HG02798 (cell line): ENCODE measurements around the gene OR3A3.
"Not testable (repeated sequence)": the region's sequence is repeated elsewhere in the genome, so short reads cannot be mapped to it uniquely, and the experiment has no call there.

Source experiments
- ATAC-seq: cut with Tn5 transposase; IDR thresholded peaks from one replicate; pipeline ENCODE4 v1.9.1; 2021; ENCODE audit warnings: mild to moderate bottlenecking; ENCODE audit not compliant: unreplicated experiment, poor library complexity

Gene OR3A3

DNA sequence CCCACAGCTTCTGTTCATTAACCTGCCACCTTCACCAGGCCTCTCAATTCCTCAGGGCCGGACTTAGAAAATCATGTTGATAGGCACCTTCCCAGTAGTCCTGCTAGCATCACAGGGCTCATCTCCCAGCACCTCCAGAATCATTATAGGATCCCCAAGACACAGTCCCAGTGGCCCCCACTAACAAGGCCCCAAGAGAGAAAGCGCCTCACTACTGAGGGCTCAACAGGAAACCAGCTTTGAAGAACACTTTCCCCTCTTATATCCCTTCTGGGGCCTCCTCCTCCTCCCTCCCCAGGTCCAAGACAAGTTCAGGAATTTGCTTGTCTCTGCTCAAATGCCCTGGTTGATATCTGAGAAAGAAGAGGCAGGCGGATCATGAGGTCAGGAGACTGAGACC is at the start of gene OR3A3:
TSS of gene OR3A3 (plus strand) at position 301 of the 400 bp plus-strand sequence.
- ATAC-seq, result no peak

DNA sequence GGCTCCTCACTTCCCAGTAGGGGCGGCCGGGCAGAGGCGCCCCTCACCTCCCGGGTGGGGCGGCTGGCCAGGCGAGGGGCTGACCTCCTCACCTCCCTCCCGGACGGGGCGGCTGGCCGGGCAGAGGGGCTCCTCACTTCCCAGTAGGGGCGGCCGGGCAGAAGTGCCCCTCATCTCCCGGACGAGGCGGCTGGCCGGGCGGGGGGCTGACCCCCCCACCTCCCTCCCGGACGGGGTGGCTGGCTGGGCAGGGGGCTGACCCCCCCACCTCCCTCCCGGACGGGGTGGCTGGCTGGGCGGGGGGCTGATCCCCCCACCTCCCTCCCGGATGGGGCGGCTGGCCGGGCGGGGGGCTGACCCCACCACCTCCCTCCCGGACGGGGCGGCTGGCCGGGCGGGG is 40.0 kb upstream of the OR3A3 start:
- ATAC-seq, result not testable (repeated sequence)

DNA sequence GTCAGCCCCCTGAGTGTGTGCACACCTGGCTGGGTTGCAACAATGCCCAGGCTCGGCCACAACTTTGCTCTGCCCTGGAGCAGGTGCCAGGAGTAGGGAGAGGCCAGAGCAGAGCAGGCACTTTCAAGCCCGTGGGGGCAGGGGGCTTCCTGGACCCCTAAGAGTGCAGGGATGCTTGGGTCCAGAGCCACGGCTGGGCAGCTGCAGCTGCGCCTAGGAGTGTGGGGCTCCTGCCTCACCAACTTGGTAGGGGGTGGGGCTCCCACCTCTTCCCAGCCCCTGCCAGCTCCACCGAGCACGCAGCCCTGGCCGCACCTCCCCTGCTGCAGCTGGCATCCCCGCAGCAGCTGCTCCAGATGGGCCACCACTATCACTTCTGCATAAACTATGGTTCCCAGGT is 32.8 kb upstream of the OR3A3 start:
- ATAC-seq, result no peak

- ATAC-seq, result no peak
Observed at GRCh38 chr17:3381957-3382356, 29.2 kb upstream of the OR3A3 start.

GRCh38 chr17:3385869-3386816 is 25.0 kb upstream of the OR3A3 start, which contains the start of gene OR3A2:
OR3A2 (minus strand) TSS chr17:3386308.
- ATAC-seq, result no peak

DNA sequence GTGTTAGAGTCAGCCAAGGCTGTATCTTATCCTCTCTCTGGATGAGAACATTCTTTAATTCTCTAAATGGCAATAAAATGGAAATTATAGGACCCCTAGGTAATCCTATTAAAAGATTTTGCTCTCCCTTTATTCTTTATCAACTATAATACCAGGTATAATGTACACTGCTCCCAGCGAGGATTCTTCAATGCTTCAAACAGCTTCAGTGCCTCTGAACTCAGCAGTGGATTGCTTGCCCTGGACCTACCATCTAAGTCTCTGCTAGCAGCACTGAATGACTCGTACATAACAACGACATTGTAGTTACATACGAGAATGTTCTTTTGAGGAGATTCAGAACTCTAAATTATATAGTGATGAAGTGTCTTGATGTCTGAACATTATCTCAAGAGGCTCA is 21.4 kb upstream of the OR3A3 start:
- ATAC-seq, result no peak

DNA sequence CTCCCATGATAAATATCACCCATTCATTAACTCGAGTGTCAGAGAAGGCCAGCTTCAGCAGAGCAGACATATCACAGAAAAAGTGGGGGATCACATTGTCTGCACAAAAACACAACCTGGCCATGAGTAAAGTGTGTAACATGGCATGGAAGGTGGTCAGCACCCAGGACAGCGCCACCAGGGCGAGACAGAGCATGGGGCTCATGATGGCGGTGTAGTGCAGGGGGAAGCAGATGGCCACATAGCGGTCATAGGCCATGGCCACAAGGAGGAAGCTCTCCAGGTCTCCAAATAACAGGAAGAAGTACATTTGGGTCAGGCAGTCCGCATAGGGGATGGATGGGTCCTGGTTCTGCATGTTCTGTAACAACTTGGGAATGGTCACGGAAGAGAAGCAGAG is 13.4 kb upstream of the OR3A3 start:
- not testable (repeated sequence) for ATAC-seq

- ATAC-seq, result no peak
Observed at GRCh38 chr17:3398310-3398709, 12.9 kb upstream of the OR3A3 start, which contains the start of gene OR1E1. OR1E1 (minus strand) TSS chr17:3398410; CDS start chr17:3398410, 0 bp downstream.

- ATAC-seq, result no peak
Observed at GRCh38 chr17:3400055-3400454, 11.1 kb upstream of the OR3A3 start.

DNA sequence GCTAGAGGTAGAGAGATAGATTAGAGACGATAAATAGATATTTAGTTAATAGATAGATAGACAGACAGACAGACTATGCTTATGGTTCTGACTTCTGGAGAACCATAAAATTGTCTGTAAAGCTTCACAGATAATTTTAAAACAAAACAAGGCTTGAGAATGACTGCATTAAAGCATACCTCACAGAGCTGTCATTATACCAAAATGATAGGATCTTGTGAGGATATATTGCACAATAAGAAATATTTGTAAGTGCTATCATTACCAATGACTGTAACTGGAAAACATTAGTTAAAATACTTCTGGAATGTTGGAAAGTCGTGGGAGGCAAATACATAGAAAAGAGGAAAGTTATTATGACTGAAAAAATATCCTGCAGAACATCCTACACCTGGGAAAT is 9.4 kb upstream of the OR3A3 start:
- no peak for ATAC-seq

DNA sequence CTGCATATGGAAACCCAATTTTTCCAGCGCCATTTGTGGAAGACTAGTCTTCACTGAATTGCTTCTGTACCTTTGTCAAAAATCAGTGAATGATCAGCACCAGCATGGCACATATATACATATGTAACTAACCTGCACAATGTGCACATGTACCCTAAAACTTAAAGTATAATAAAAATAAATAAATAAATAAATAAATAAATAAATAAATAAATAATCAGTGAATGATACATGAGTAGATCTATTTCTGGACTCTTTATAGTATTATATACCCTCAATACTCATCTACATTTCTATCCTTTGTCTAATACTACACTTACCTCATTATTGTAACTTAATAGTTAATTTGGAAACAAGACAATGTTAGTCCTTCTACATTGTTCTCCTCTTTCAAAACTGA is 7.3 kb upstream of the OR3A3 start:
- not testable (repeated sequence) for ATAC-seq

DNA sequence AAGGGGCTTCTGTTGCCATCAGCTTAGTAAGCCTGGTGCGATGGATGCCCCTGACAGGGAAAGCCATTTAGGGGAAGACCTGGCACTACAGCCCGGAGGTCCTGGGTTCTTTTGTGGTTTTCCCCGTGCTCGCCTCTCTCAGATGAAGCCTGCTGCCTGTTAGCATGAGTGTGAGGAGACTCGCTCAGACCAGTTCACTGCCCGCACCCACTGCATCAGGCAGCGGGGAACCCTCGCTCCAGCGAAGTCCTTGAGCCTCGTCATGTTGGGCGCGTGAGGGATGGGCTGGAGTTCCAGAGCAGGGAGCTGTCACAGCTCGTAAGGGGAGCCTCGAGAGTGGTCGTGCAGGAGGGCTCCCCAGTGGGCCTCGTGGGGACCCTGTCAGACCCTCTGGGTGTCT is 1.0 kb downstream of the OR3A3 start:
- ATAC-seq, result not testable (repeated sequence)

- ATAC-seq, result no peak
Observed at GRCh38 chr17:3415610-3416009, 4.4 kb downstream of the OR3A3 start.

DNA sequence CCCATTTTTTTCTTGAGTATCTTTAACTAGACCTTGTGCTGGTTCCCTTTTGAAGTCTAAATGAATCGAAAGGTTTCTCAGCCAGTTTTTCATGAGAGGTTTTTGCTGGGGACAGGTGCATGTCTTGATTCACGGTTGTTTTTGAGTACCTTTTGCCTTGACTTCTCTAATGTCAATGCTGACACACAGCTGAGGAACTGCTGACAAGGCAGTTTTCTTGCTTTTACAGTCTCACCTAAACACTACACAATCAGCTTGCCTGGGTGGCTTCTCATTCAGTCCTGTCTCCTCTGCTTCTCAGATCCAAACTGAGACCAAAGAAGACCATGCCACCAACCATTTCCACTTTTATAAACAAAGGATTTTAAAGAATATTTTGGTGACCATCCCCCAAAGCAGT is 7.1 kb downstream of the OR3A3 start:
- ATAC-seq, result no peak

GRCh38 chr17:3433215-3433614 is 22.0 kb downstream of the OR3A3 start:
- not testable (repeated sequence) for ATAC-seq

GRCh38 chr17:3433741-3434140 is 22.6 kb downstream of the OR3A3 start, which contains the start of gene OR1E2:
OR1E2 (minus strand) TSS chr17:3433841; CDS start chr17:3433841, 0 bp downstream.
- ATAC-seq, result no peak

- ATAC-seq, result no peak
Observed at GRCh38 chr17:3438368-3438767, 27.2 kb downstream of the OR3A3 start.

- ATAC-seq, result no peak
Observed at GRCh38 chr17:3440451-3440850, 29.3 kb downstream of the OR3A3 start.

- no peak for ATAC-seq
Observed at GRCh38 chr17:3447625-3448024, 36.5 kb downstream of the OR3A3 start.

GRCh38 chr17:3448059-3448665 is 37.0 kb downstream of the OR3A3 start:
- no peak for ATAC-seq

- ATAC-seq, result not testable (repeated sequence)
Observed at GRCh38 chr17:3466355-3466754, 55.2 kb downstream of the OR3A3 start.
